ENCODE measurements around the gene CUX1. TPM values are rescaled to one million over a fixed set of nuclear protein-coding genes. Genes with fewer than 3 reads are reported as not detected.

CUX1 gene
- total RNA-seq, 1 experiment from 2014 or later, result 64.3 TPM

GRCh38 chr7:102223184-102223583 is 405.8 kb downstream of the CUX1 start:
- no peak for DNase-seq (ENCODE audit: low spot score)
- no peaks in the 10 kb centered on the region for H3K4me1 Mint-ChIP-seq
- no peaks in the 10 kb centered on the region for H3K27me3 Mint-ChIP-seq (ENCODE audit: low read depth)
- peaks cover 4% of the 10 kb centered on the region for H3K36me3 Mint-ChIP-seq
- no peak overlapping the region for H3K27ac Mint-ChIP-seq
- POLR2A ChIA-PET, result no interaction called here
- TF ChIP-seq ZNF532 (CRISPR knock-in tag; IDR thresholded peaks at IDR 0.05; ENCODE audit: borderline replicate concordance), result no peak
- no peak for ATAC-seq
- H3K4me3 Mint-ChIP-seq, result no peak overlapping the region
- CTCF ChIA-PET, result interaction anchor here (0.7 to 1.2 kb wide), 2 partner anchors 26 to 166 kb away, joined by 3 to 4 read pairs; no protein-coding TSS in a partner anchor
- no peaks in the 10 kb centered on the region for H3K9me3 Mint-ChIP-seq

DNA sequence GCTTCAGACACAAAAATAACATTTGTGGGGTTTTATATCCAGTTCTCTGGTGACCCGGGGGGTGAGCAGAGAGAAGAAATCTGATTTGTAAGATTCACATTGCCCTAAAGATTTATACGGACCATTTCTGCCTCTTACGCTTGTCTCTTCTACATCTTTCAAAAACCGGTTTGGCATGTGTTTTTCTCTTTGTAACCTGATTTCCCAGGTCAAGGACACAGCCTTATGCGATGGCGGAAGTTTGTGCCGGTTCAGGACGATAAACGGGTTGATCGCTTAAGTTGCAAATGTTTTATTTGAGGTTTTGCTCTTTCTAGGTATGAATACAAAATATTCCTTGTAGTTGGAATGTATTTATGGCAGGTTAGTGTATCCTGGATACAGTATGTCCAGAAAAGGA is 407.6 kb downstream of the CUX1 start:
- TF ChIP-seq MXD4 (CRISPR knock-in tag; IDR thresholded peaks at IDR 0.05; ENCODE audit: borderline replicate concordance) (no peak), MAX (CRISPR knock-in tag; IDR thresholded peaks at IDR 0.05) (no peak), NFATC4 (CRISPR knock-in tag; IDR thresholded peaks at IDR 0.05) (no peak), NR2C2 (CRISPR knock-in tag; IDR thresholded peaks at IDR 0.05) (no peak), EMX1 (CRISPR knock-in tag; IDR thresholded peaks at IDR 0.05) (no peak), ARID4B (CRISPR knock-in tag; IDR thresholded peaks at IDR 0.05; ENCODE audit: borderline replicate concordance) (no peak), ZNF232 (CRISPR knock-in tag; IDR thresholded peaks at IDR 0.05) (no peak), ZNF423 (CRISPR knock-in tag; IDR thresholded peaks at IDR 0.05) (no peak), PREB (CRISPR knock-in tag; IDR thresholded peaks at IDR 0.05; ENCODE audit: borderline replicate concordance) (no peak), ZNF416 (CRISPR knock-in tag; IDR thresholded peaks at IDR 0.05) (no peak), USF1 (CRISPR knock-in tag; IDR thresholded peaks at IDR 0.05) (no peak), GRHL2 (CRISPR knock-in tag; IDR thresholded peaks at IDR 0.05; ENCODE audit: insufficient replicate concordance, severe bottlenecking) (no peak), ZNF532 (CRISPR knock-in tag; IDR thresholded peaks at IDR 0.05; ENCODE audit: borderline replicate concordance) (no peak)
- TF ChIP-seq, protein P1, sequence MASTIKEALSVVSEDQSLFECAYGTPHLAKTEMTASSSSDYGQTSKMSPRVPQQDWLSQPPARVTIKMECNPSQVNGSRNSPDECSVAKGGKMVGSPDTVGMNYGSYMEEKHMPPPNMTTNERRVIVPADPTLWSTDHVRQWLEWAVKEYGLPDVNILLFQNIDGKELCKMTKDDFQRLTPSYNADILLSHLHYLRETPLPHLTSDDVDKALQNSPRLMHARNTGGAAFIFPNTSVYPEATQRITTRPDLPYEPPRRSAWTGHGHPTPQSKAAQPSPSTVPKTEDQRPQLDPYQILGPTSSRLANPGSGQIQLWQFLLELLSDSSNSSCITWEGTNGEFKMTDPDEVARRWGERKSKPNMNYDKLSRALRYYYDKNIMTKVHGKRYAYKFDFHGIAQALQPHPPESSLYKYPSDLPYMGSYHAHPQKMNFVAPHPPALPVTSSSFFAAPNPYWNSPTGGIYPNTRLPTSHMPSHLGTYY (CRISPR knock-in tag; IDR thresholded peaks at IDR 0.05), result no peak
- CTCF ChIA-PET, result no interaction called here
- no peak for ATAC-seq
- no peaks in the 10 kb centered on the region for H3K27me3 Mint-ChIP-seq (ENCODE audit: low read depth)
- H3K27ac Mint-ChIP-seq, result no peak overlapping the region
- H3K4me3 Mint-ChIP-seq, result no peak overlapping the region
- POLR2A ChIA-PET, result no interaction called here
- H3K9me3 Mint-ChIP-seq, result no peaks in the 10 kb centered on the region
- H3K36me3 Mint-ChIP-seq, result peaks cover 6% of the 10 kb centered on the region
- no peaks in the 10 kb centered on the region for H3K4me1 Mint-ChIP-seq
- DNase-seq (ENCODE audit: low spot score), result no peak
